Colonic mucosa (tissue), 4 donors: ENCODE data around the gene NGFR. TPM values are rescaled to one million over a fixed set of nuclear protein-coding genes. Genes with fewer than 3 reads are reported as not detected.

ENCODE experiments used
- DNase-seq: peaks from one replicate; pipeline ENCODE4 v3.0.0-alpha.2; 2020
- H3K27ac ChIP-seq: fragments of 200-600 bp; one replicate; pipeline ENCODE4 v1.8.0; 2021
- H3K27me3 ChIP-seq: fragments of 200-600 bp; one replicate; pipeline ENCODE4 v1.8.0; 2021
- H3K36me3 ChIP-seq: fragments of 200-600 bp; one replicate; pipeline ENCODE4 v1.8.0; 2021
- H3K4me1 ChIP-seq: fragments of 200-600 bp; one replicate; pipeline ENCODE4 v1.8.0; 2021; ENCODE audit warnings: mild to moderate bottlenecking
- H3K4me3 ChIP-seq: fragments of 200-600 bp; one replicate; pipeline ENCODE4 v1.8.0; 2021
- H3K9ac ChIP-seq, 2 donors: one replicate each; pipeline ENCODE4 v1.7.0; 2013; ENCODE audit warnings: control low read depth in 2 of 2, low read depth in 2 of 2, low read length in 2 of 2
- H3K9me3 ChIP-seq: fragments of 200-600 bp; one replicate; pipeline ENCODE4 v1.8.0; 2021
- CTCF ChIP-seq: fragments of 200-600 bp; IDR thresholded peaks from one replicate; pipeline ENCODE4 v1.8.0; 2022; ENCODE audit warnings: antibody characterized with exemption, mild to moderate bottlenecking
- intact Hi-C: fragments of 100-400 bp; cut with DNase I; formaldehyde crosslinking; loops from one replicate; pipeline ENCODE4 v1.14.1; 2022
- total RNA-seq, 2 donors: library from RNA; stranded (reverse); fragmentation: NEBNext Ultra II Directional in 1 of 2; extraction: Animal tissue kit (Norgen Biotek cat#: 25700) in 1 of 2; gene quantifications; one replicate each; pipeline ENCODE4 v1.2.1, GENCODE V29; 2021
- donor health status: healthy.
- donor health status: DM: no; HTN: no; CAD: no.
- donor health status: DM: no; HTN: no; CAD: no.

The NGFR gene
- 1 to 10 TPM in 1 of 2 donors, under 1 TPM in 1; 0.49 to 2.7 TPM for total RNA-seq

- H3K27ac ChIP-seq: no peak within 1 kb of the TSS
Observed at GRCh38 chr17:49494986-49495841, at the start of gene NGFR. NGFR (plus strand) TSS chr17:49495293; CDS start chr17:49495418, 125 bp downstream.

GRCh38 chr17:49445591-49445990 is 49.5 kb upstream of the NGFR start:
- Histone ChIP-seq H3K9ac (no peak overlapping the region), H3K9me3 (no peaks in the 10 kb centered on the region), H3K4me3 (no peak overlapping the region), H3K27ac (no peak overlapping the region), H3K36me3 (no peaks in the 10 kb centered on the region), H3K27me3 (no peaks in the 10 kb centered on the region), H3K4me1 (no peaks in the 10 kb centered on the region)
- intact Hi-C loops: no loop called here
- TF ChIP-seq CTCF: no peak
- no peak for DNase-seq

More at GRCh38 chr17:49494986-49495841, at the start of gene NGFR:
- Histone ChIP-seq H3K36me3 (no peaks in the 10 kb centered on the region), H3K4me1 (peaks cover 16% of the 10 kb centered on the region), H3K4me3 (peak within 1 kb of the TSS; percentile 47), H3K9me3 (no peaks in the 10 kb centered on the region), H3K27me3 (peaks cover 49% of the 10 kb centered on the region), H3K9ac (peak within 1 kb of the TSS in 1 of 2 donors; percentile 35)
- intact Hi-C loops: no loop called here
- TF ChIP-seq CTCF: no peak
- peak; percentile 35 for DNase-seq

GRCh38 chr17:49447628-49448302 is 47.3 kb upstream of the NGFR start:
- Histone ChIP-seq H3K36me3 (no peaks in the 10 kb centered on the region), H3K9me3 (no peaks in the 10 kb centered on the region), H3K4me3 (no peak overlapping the region), H3K9ac (no peak overlapping the region), H3K4me1 (no peaks in the 10 kb centered on the region), H3K27ac (no peak overlapping the region), H3K27me3 (no peaks in the 10 kb centered on the region)
- no peak for TF ChIP-seq CTCF
- intact Hi-C loops: no loop called here
- no peak for DNase-seq

GRCh38 chr17:49450181-49450580 is 44.9 kb upstream of the NGFR start:
- no peak for DNase-seq
- no peak for TF ChIP-seq CTCF
- Histone ChIP-seq H3K4me3 (no peak overlapping the region), H3K9ac (no peak overlapping the region), H3K36me3 (no peaks in the 10 kb centered on the region), H3K4me1 (no peaks in the 10 kb centered on the region), H3K27ac (no peak overlapping the region), H3K9me3 (no peaks in the 10 kb centered on the region), H3K27me3 (no peaks in the 10 kb centered on the region)
- intact Hi-C loops: no loop called here

GRCh38 chr17:49450735-49451134 is 44.4 kb upstream of the NGFR start:
- no peak for DNase-seq
- H3K36me3 ChIP-seq: no peaks in the 10 kb centered on the region
- intact Hi-C loops: no loop called here
- H3K27me3 ChIP-seq: no peaks in the 10 kb centered on the region
- H3K4me3 ChIP-seq: no peak overlapping the region
- H3K9me3 ChIP-seq: no peaks in the 10 kb centered on the region
- no peak for TF ChIP-seq CTCF
- no peaks in the 10 kb centered on the region for H3K4me1 ChIP-seq
- H3K9ac ChIP-seq: no peak overlapping the region
- no peak overlapping the region for H3K27ac ChIP-seq
